ENCODE results near the gene KBTBD12. TPM values are rescaled to one million over a fixed set of nuclear protein-coding genes. Genes with fewer than 3 reads are reported as not detected.

The KBTBD12 gene
- polyA plus RNA-seq, 2 of the 4 experiments (the other 2 are of a cell fraction): not detected

DNA sequence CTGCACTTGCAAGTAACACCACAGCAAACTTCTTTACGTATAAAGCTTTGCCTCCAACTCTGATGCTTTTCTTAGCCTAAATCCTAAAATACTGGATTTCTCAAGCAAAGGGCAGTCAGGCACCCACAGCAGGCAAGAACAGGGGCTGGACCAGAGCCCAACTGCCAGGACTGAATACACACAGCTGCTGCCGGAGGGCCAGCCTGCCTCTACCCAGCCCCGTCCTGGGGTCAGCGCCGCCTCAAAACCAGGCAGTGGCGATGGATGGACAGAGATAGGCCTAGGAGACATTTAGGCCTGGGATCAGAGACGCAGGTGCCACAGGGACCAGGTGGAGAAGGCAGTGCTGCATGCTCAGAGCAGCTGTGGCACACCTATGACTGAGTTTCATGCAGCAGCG is 89.6 kb downstream of the KBTBD12 start:
- Histone ChIP-seq H3K4me1 (peaks cover 2% of the 10 kb centered on the region; the same call in 1 of the 3 replicates), H3K27ac (no peak overlapping the region), H3K9me3 (no peaks in the 10 kb centered on the region), H3K4me3 (no peak overlapping the region), H3K4me2 (no peak overlapping the region)
- POLR2A ChIA-PET: no interaction called here
- FAIRE-seq: no peak
- 71% methylated on average over 5 of the region's 8 CpGs for WGBS (ENCODE audit: missing lambda C conversion rate)
- no peak for ATAC-seq
- no peak for DNase-seq (ENCODE audit: low read depth in 1 of 2, low spot score in 1 of 2)
- TF ChIP-seq, protein P1, sequence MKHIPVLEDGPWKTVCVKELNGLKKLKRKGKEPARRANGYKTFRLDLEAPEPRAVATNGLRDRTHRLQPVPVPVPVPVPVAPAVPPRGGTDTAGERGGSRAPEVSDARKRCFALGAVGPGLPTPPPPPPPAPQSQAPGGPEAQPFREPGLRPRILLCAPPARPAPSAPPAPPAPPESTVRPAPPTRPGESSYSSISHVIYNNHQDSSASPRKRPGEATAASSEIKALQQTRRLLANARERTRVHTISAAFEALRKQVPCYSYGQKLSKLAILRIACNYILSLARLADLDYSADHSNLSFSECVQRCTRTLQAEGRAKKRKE (CRISPR knock-in tag; IDR thresholded peaks at IDR 0.05; ENCODE audit: low read depth): no peak
- TF ChIP-seq, protein P2, sequence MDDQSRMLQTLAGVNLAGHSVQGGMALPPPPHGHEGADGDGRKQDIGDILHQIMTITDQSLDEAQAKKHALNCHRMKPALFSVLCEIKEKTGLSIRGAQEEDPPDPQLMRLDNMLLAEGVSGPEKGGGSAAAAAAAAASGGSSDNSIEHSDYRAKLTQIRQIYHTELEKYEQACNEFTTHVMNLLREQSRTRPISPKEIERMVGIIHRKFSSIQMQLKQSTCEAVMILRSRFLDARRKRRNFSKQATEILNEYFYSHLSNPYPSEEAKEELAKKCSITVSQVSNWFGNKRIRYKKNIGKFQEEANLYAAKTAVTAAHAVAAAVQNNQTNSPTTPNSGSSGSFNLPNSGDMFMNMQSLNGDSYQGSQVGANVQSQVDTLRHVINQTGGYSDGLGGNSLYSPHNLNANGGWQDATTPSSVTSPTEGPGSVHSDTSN (IDR thresholded peaks at IDR 0.05): no peak
- TF ChIP-seq, protein P3, sequence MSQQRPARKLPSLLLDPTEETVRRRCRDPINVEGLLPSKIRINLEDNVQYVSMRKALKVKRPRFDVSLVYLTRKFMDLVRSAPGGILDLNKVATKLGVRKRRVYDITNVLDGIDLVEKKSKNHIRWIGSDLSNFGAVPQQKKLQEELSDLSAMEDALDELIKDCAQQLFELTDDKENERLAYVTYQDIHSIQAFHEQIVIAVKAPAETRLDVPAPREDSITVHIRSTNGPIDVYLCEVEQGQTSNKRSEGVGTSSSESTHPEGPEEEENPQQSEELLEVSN (IDR thresholded peaks at IDR 0.05; ENCODE audit: borderline replicate concordance, low read depth): no peak
- TF ChIP-seq, protein P4, sequence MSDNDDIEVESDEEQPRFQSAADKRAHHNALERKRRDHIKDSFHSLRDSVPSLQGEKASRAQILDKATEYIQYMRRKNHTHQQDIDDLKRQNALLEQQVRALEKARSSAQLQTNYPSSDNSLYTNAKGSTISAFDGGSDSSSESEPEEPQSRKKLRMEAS (IDR thresholded peaks at IDR 0.05): no peak
- TF ChIP-seq TP53 (CRISPR knock-in tag; IDR thresholded peaks at IDR 0.05) (no peak), NR3C1 (IDR thresholded peaks at IDR 0.05) (no peak), MAFK (IDR thresholded peaks at IDR 0.05; ENCODE audit: partially characterized antibody) (no peak), CBX8 (IDR thresholded peaks at IDR 0.05) (no peak), FOSB (CRISPR knock-in tag; IDR thresholded peaks at IDR 0.05) (no peak), RARB (CRISPR knock-in tag; IDR thresholded peaks at IDR 0.05) (no peak), EP300 (IDR thresholded peaks at IDR 0.05) (no peak), POLR2A (IDR thresholded peaks at IDR 0.05; ENCODE audit: low read length) (no peak), HDAC2 (IDR thresholded peaks at IDR 0.05) (no peak), MYC (IDR thresholded peaks at IDR 0.05; ENCODE audit: borderline replicate concordance, low read length) (no peak), ZC3H11A (IDR thresholded peaks at IDR 0.05) (no peak), ZSCAN20 (CRISPR knock-in tag; IDR thresholded peaks at IDR 0.05) (no peak)
- TF ChIP-seq, protein P5, sequence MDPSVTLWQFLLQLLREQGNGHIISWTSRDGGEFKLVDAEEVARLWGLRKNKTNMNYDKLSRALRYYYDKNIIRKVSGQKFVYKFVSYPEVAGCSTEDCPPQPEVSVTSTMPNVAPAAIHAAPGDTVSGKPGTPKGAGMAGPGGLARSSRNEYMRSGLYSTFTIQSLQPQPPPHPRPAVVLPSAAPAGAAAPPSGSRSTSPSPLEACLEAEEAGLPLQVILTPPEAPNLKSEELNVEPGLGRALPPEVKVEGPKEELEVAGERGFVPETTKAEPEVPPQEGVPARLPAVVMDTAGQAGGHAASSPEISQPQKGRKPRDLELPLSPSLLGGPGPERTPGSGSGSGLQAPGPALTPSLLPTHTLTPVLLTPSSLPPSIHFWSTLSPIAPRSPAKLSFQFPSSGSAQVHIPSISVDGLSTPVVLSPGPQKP (IDR thresholded peaks at IDR 0.05; ENCODE audit: low read depth, low read length): no peak
- CTCF ChIA-PET: no interaction called here

DNA sequence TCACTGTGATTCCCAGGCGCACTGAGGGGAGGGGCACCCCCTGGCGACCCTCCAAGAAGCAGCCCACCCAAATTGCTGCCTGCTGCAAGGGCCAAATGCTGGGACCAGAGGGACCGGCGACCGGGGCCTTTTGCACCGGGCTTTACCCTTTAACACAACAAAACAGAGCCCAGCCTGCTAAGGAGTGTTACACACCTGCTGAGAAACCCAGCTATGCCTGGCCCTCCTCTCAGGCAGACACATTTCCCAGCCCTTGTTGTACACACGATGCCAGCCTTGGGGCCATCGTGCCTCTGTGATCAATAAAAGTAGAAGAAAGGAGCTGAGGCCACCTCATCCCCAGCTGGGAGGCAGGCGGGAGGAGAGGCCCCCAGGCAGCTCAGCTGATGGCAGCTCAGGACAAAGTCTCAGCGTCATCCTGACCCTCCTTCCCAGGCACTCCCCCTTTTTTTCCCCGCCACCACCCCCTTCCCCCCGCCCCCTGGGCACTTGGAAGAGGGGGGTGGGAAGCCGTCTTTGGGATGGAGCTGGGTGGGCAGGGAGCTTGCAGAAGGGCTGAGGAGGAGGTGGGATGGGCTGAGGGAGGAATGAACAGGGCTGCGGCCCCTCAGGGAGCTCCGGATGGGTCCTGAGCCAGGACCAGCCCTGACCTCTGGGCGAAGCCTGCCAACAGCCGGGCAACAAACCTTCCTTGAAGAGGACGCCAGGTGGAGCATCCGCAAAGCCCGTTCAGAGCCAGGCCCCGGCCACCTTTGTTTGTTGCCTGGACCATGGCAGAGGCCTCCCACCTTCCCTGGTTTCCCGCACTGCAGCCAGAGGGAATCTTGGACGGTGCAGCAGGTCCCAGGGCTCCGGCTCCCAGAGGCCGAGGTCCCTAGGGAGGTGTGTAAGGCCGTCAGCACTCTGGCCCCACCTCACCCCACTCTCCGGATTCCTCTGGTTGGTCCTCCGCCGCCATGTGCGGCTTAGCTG is 91.3 kb downstream of the KBTBD12 start:
- FAIRE-seq: no peak
- no peak for TF ChIP-seq HDAC2 (IDR thresholded peaks at IDR 0.05)
- TF ChIP-seq CEBPB (IDR thresholded peaks at IDR 0.05): no peak
- TF ChIP-seq, protein P6, sequence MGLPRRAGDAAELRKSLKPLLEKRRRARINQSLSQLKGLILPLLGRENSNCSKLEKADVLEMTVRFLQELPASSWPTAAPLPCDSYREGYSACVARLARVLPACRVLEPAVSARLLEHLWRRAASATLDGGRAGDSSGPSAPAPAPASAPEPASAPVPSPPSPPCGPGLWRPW (IDR thresholded peaks at IDR 0.05): no peak
- TF ChIP-seq KDM5A (IDR thresholded peaks at IDR 0.05): no peak
- TF ChIP-seq, protein P3 (IDR thresholded peaks at IDR 0.05; ENCODE audit: borderline replicate concordance, low read depth): no peak
- no peak for TF ChIP-seq MAFK (IDR thresholded peaks at IDR 0.05; ENCODE audit: partially characterized antibody)
- TF ChIP-seq, protein P5 (IDR thresholded peaks at IDR 0.05; ENCODE audit: low read depth, low read length): no peak
- no peak for DNase-seq (ENCODE audit: low read depth in 1 of 2, low spot score in 1 of 2)
- 67% methylated on average over 12 of the region's 30 CpGs for whole genome bisulfite sequencing (ENCODE audit: missing lambda C conversion rate)
- POLR2A ChIA-PET: no interaction called here
- ATAC-seq: peak in 1 of 2 experiments; percentile 18; a peak in 2 of 6 replicates
- H3K27ac ChIP-seq: no peak overlapping the region
- peaks cover 16% of the 10 kb centered on the region; the same call in 2 of the 3 replicates for H3K4me1 ChIP-seq
- H3K9me3 ChIP-seq: no peaks in the 10 kb centered on the region
- H3K4me2 ChIP-seq: no peak overlapping the region
- H3K4me3 ChIP-seq: no peak overlapping the region
- CTCF ChIA-PET: interaction anchor here (0.7 kb wide), 1 partner anchor 536 kb away, joined by 3 read pairs; no protein-coding TSS in a partner anchor

Data from A549 (cell line).